ENCODE measurements around the gene NFIB. TPM values are rescaled to one million over a fixed set of nuclear protein-coding genes. Genes with fewer than 3 reads are reported as not detected.
A peak's percentile ranks its signal among the peaks of the same experiment; 100 is the strongest.

Gene NFIB
- total RNA-seq, 2 donors from 2014 or later: 74.4 to 80.1 TPM

- Histone ChIP-seq H3K27ac (peak overlapping the region in 1 of 2 donors; percentile 9), H3K9me3 (no peaks in the 10 kb centered on the region), H3K27me3 (no peaks in the 10 kb centered on the region), H3K36me3 (no peaks in the 10 kb centered on the region), H3K4me3 (no peak overlapping the region), H3K4me1 (peaks cover 0 to 45% of the 10 kb centered on the region in 2 donors)
- no peak for TF ChIP-seq CTCF (IDR thresholded peaks at IDR 0.05)
- no peak for DNase-seq (ENCODE audit: low spot score)
Observed at GRCh38 chr9:14340994-14341393, 27.1 kb upstream of the NFIB start.

- H3K9me3 ChIP-seq: no peaks in the 10 kb centered on the region
- H3K36me3 ChIP-seq: no peaks in the 10 kb centered on the region
- no peak overlapping the region for H3K4me3 ChIP-seq
- DNase-seq (ENCODE audit: low spot score): no peak
- H3K27ac ChIP-seq: no peak overlapping the region
- no peak for TF ChIP-seq CTCF (IDR thresholded peaks at IDR 0.05)
- H3K4me1 ChIP-seq: peaks cover 0 to 44% of the 10 kb centered on the region in 2 donors
- no peaks in the 10 kb centered on the region for H3K27me3 ChIP-seq
Observed at GRCh38 chr9:14340219-14340873, 26.4 kb upstream of the NFIB start.

- Histone ChIP-seq H3K27ac (no peak overlapping the region), H3K4me3 (no peak overlapping the region), H3K9me3 (no peaks in the 10 kb centered on the region), H3K4me1 (peaks cover 0 to 38% of the 10 kb centered on the region in 2 donors), H3K36me3 (no peaks in the 10 kb centered on the region), H3K27me3 (no peaks in the 10 kb centered on the region)
- TF ChIP-seq CTCF (IDR thresholded peaks at IDR 0.05): no peak
- no peak for DNase-seq (ENCODE audit: low spot score)
Observed at GRCh38 chr9:14339746-14340145, 25.8 kb upstream of the NFIB start.

- Histone ChIP-seq H3K27me3 (no peaks in the 10 kb centered on the region), H3K27ac (no peak overlapping the region), H3K4me1 (peaks cover 0 to 16% of the 10 kb centered on the region in 2 donors), H3K4me3 (no peak overlapping the region), H3K9me3 (no peaks in the 10 kb centered on the region), H3K36me3 (no peaks in the 10 kb centered on the region)
- TF ChIP-seq CTCF (IDR thresholded peaks at IDR 0.05): no peak
- no peak for DNase-seq (ENCODE audit: low spot score)
Observed at GRCh38 chr9:14337615-14338014, 23.7 kb upstream of the NFIB start.

GRCh38 chr9:14336244-14336643, 22.3 kb upstream of the NFIB start:
- Histone ChIP-seq H3K27me3 (no peaks in the 10 kb centered on the region), H3K9me3 (no peaks in the 10 kb centered on the region), H3K4me3 (no peak overlapping the region), H3K4me1 (peaks cover 0 to 10% of the 10 kb centered on the region in 2 donors), H3K36me3 (no peaks in the 10 kb centered on the region), H3K27ac (no peak overlapping the region)
- DNase-seq (ENCODE audit: low spot score): no peak
- TF ChIP-seq CTCF (IDR thresholded peaks at IDR 0.05): no peak

- DNase-seq (ENCODE audit: low spot score): no peak
- H3K4me3 ChIP-seq: no peak overlapping the region
- H3K9me3 ChIP-seq: no peaks in the 10 kb centered on the region
- peaks cover 0 to 14% of the 10 kb centered on the region in 2 donors for H3K4me1 ChIP-seq
- no peak overlapping the region for H3K27ac ChIP-seq
- no peaks in the 10 kb centered on the region for H3K36me3 ChIP-seq
- no peaks in the 10 kb centered on the region for H3K27me3 ChIP-seq
- TF ChIP-seq CTCF (IDR thresholded peaks at IDR 0.05): no peak
Observed at GRCh38 chr9:14331120-14331519, 17.2 kb upstream of the NFIB start.
